IMR-90 (cell line): ENCODE data around the gene PPFIA1.

Experiments
- CEBPB ChIP-seq: IDR thresholded peaks from 2 replicates; pipeline ENCODE4 v1.6.1; 2012; ENCODE audit warnings: low read depth, low read length, improper control_type of control experiment
- POLR2A ChIP-seq: IDR thresholded peaks from 2 replicates; pipeline ENCODE4 v1.6.1; 2012; ENCODE audit warnings: mild to moderate bottlenecking, low read depth, low read length
- RCOR1 ChIP-seq: IDR thresholded peaks from 2 replicates; pipeline ENCODE4 v1.6.1; 2012; ENCODE audit warnings: mild to moderate bottlenecking, low read length, improper control_type of control experiment; ENCODE audit not compliant: insufficient replicate concordance
- RFX5 ChIP-seq: IDR thresholded peaks from 2 replicates; pipeline ENCODE4 v1.8.0; 2012; ENCODE audit warnings: low read depth, mild to moderate bottlenecking, low read length, moderate library complexity
- TF ChIP-seq, protein P1 (sequence below): conservative IDR thresholded peaks from 2 replicates; pipeline ENCODE4 v1.5.1; 2012; ENCODE audit warnings: mild to moderate bottlenecking, low read depth, low read length, improper control_type of control experiment

DNA sequence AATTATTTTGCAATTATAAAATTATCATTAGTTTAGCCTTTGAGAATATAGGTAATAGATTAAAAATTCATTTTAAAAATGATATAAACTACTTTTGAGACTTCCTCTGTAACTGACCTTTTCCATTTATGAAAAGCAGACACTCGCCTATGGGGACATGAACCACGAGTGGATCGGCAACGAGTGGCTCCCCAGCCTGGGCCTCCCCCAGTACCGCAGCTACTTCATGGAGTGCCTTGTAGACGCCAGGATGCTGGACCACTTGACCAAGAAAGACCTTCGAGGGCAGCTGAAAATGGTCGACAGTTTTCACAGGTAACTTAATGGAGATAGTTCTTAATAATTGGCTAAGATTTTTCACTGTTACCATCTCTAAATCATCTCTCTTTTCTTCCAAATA is 101.6 kb downstream of the PPFIA1 start:
- TF ChIP-seq RCOR1 (no peak), POLR2A (no peak), RFX5 (no peak), CEBPB (no peak)
- TF ChIP-seq, protein P1, sequence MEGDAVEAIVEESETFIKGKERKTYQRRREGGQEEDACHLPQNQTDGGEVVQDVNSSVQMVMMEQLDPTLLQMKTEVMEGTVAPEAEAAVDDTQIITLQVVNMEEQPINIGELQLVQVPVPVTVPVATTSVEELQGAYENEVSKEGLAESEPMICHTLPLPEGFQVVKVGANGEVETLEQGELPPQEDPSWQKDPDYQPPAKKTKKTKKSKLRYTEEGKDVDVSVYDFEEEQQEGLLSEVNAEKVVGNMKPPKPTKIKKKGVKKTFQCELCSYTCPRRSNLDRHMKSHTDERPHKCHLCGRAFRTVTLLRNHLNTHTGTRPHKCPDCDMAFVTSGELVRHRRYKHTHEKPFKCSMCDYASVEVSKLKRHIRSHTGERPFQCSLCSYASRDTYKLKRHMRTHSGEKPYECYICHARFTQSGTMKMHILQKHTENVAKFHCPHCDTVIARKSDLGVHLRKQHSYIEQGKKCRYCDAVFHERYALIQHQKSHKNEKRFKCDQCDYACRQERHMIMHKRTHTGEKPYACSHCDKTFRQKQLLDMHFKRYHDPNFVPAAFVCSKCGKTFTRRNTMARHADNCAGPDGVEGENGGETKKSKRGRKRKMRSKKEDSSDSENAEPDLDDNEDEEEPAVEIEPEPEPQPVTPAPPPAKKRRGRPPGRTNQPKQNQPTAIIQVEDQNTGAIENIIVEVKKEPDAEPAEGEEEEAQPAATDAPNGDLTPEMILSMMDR: no peak
